Anterior cingulate cortex (tissue), 58 donors: ENCODE measurements around the gene CLDN19.
"Not testable (repeated sequence)": the region's sequence is repeated elsewhere in the genome, so short reads cannot be mapped to it uniquely, and the experiment has no call there.

Experiments used
- DNase-seq, 58 donors: peaks; one replicate each; lab custom pipeline; 2025; lab: John Stamatoyannopoulos, UW

The CLDN19 gene

GRCh38 chr1:42741706-42742105 is 1.7 kb upstream of the CLDN19 start:
- no peak for DNase-seq

- peak in 6 of 58 donors; percentile 13 to 38 (median 28) for DNase-seq
These were observed 980 bp upstream of the CLDN19 start for GRCh38 chr1:42740851-42741580.

- DNase-seq = no peak
These were observed 1.3 kb downstream of the CLDN19 start for GRCh38 chr1:42738678-42739226.

GRCh38 chr1:42737986-42738677 is 1.9 kb downstream of the CLDN19 start:
- no peak for DNase-seq

- DNase-seq = peak in 4 of 58 donors; percentile 13 to 21 (median 16)
These were observed 2.8 kb downstream of the CLDN19 start for GRCh38 chr1:42737257-42737656.

GRCh38 chr1:42736571-42737200 is 3.4 kb downstream of the CLDN19 start:
- DNase-seq = no peak

- DNase-seq = no peak
These were observed 3.9 kb downstream of the CLDN19 start for GRCh38 chr1:42736152-42736551.

GRCh38 chr1:42735477-42736105 is 4.4 kb downstream of the CLDN19 start:
- DNase-seq = no peak

GRCh38 chr1:42735056-42735455 is 5.0 kb downstream of the CLDN19 start:
- no peak for DNase-seq

- DNase-seq = no peak
These were observed 5.6 kb downstream of the CLDN19 start for GRCh38 chr1:42734201-42735035.

- DNase-seq = no peak
These were observed 6.4 kb downstream of the CLDN19 start for GRCh38 chr1:42733415-42734200.

- no peak for DNase-seq
These were observed 7.8 kb downstream of the CLDN19 start for GRCh38 chr1:42732126-42732680.

- DNase-seq = no peak
These were observed 8.5 kb downstream of the CLDN19 start for GRCh38 chr1:42731585-42731984.

- no peak for DNase-seq
These were observed 9.0 kb downstream of the CLDN19 start for GRCh38 chr1:42730988-42731387.

- no peak for DNase-seq
These were observed 10.0 kb downstream of the CLDN19 start for GRCh38 chr1:42730002-42730401.

GRCh38 chr1:42725820-42726219 is 14.2 kb downstream of the CLDN19 start:
- not testable (repeated sequence) for DNase-seq

- no peak for DNase-seq
These were observed 16.5 kb downstream of the CLDN19 start for GRCh38 chr1:42723511-42723910.

GRCh38 chr1:42722403-42722802 is 17.6 kb downstream of the CLDN19 start:
- not testable (repeated sequence) for DNase-seq

GRCh38 chr1:42721926-42722325 is 18.1 kb downstream of the CLDN19 start:
- no peak for DNase-seq
